GM23338 (cell line): ENCODE results near the gene ARID3A. TPM values are rescaled to one million over a fixed set of nuclear protein-coding genes. Genes with fewer than 3 reads are reported as not detected.
A peak's percentile ranks its signal among the peaks of the same experiment; 100 is the strongest.

Experiments used
- ATAC-seq: fragments of 200-7000 bp; cut with Tn5 transposase; 3 replicates; pipeline ENCODE4 v1.9.1; 2020
- DNase-seq: peaks from one replicate; pipeline ENCODE4 v3.0.0-alpha.2; 2015; ENCODE audit warnings: low spot score
- H2AFZ ChIP-seq: fragments of 200-600 bp; sonication (generic); 2 replicates; pipeline ENCODE4 v1.8.0; 2016; ENCODE audit warnings: antibody characterized with exemption, mild to moderate bottlenecking, moderate library complexity
- H3F3A ChIP-seq: fragments of 200-600 bp; sonication (generic); replicated peaks from 2 replicates; pipeline ENCODE4 v1.8.0; 2017; ENCODE audit warnings: antibody characterized with exemption, mixed run types, low read depth
- H3K27ac ChIP-seq: fragments of 200-600 bp; sonication (generic); 2 replicates; pipeline ENCODE4 v1.6.1; 2016; ENCODE audit warnings: low read depth
- H3K27me3 ChIP-seq: fragments of 200-600 bp; sonication (generic); 2 replicates; pipeline ENCODE4 v1.8.0; 2016; ENCODE audit warnings: mild to moderate bottlenecking, mixed run types, moderate library complexity; ENCODE audit not compliant: insufficient read depth
- H3K36me3 ChIP-seq: fragments of 200-600 bp; sonication (generic); 2 replicates; pipeline ENCODE4 v1.8.0; 2016; ENCODE audit warnings: mild to moderate bottlenecking; ENCODE audit not compliant: insufficient read depth
- H3K4me1 ChIP-seq: fragments of 200-600 bp; sonication (generic); 2 replicates; pipeline ENCODE4 v1.8.0; 2016; ENCODE audit warnings: mild to moderate bottlenecking, moderate library complexity; ENCODE audit not compliant: insufficient read depth
- H3K4me2 ChIP-seq: fragments of 200-600 bp; sonication (generic); 2 replicates; pipeline ENCODE4 v1.7.1; 2017; ENCODE audit warnings: mixed run types
- H3K4me3 ChIP-seq: fragments of 200-600 bp; sonication (generic); 2 replicates; pipeline ENCODE4 v1.6.1; 2016; ENCODE audit warnings: mixed run types
- H3K79me2 ChIP-seq: fragments of 200-600 bp; sonication (generic); replicated peaks from 2 replicates; pipeline ENCODE4 v1.8.0; 2017; ENCODE audit warnings: mild to moderate bottlenecking; ENCODE audit not compliant: insufficient read depth
- H3K9me2 ChIP-seq: fragments of 200-600 bp; sonication (generic); 2 replicates; pipeline ENCODE4 v1.8.0; 2017; ENCODE audit not compliant: insufficient read depth
- H4K20me1 ChIP-seq: fragments of 200-600 bp; sonication (generic); replicated peaks from 2 replicates; pipeline ENCODE4 v1.8.0; 2017; ENCODE audit warnings: mild to moderate bottlenecking; ENCODE audit not compliant: insufficient read depth
- H3K27ac Mint-ChIP-seq: 2 replicates; pipeline ENCODE4 v1.8.0; 2020; ENCODE audit warnings: inconsistent platforms, mild to moderate bottlenecking, moderate library complexity, mixed read lengths
- H3K27me3 Mint-ChIP-seq: 3 replicates; pipeline ENCODE4 v1.8.0; 2022; ENCODE audit warnings: low read depth, mild to moderate bottlenecking, moderate library complexity, mixed read lengths, inconsistent platforms; ENCODE audit not compliant: insufficient read depth, poor library complexity
- H3K36me3 Mint-ChIP-seq: 3 replicates; pipeline ENCODE4 v1.8.0; 2021; ENCODE audit warnings: low read depth, mild to moderate bottlenecking, inconsistent platforms, moderate library complexity, mixed read lengths
- H3K4me1 Mint-ChIP-seq: 3 replicates; pipeline ENCODE4 v1.8.0; 2020; ENCODE audit warnings: mild to moderate bottlenecking, inconsistent platforms, mixed read lengths
- H3K4me3 Mint-ChIP-seq: 3 replicates; pipeline ENCODE4 v1.8.0; 2021; ENCODE audit warnings: moderate library complexity, mild to moderate bottlenecking, inconsistent platforms, mixed read lengths
- H3K9me3 Mint-ChIP-seq: 3 replicates; pipeline ENCODE4 v1.8.0; 2020; ENCODE audit warnings: moderate library complexity, mild to moderate bottlenecking, inconsistent platforms, mixed read lengths
- CREB1 ChIP-seq: fragments of 250-450 bp; sonication (Bioruptor Pico); IDR thresholded peaks from 2 replicates; pipeline ENCODE4 v1.5.0; 2020; ENCODE audit warnings: low read depth, mild to moderate bottlenecking, moderate library complexity
- EZH2 ChIP-seq: fragments of 200-600 bp; sonication (generic); IDR thresholded peaks from one replicate; pipeline ENCODE4 v1.8.0; 2017; ENCODE audit warnings: antibody characterized with exemption, mild to moderate bottlenecking, low read depth; ENCODE audit not compliant: unreplicated experiment
- EZH2phosphoT487 ChIP-seq: fragments of 200-600 bp; sonication (generic); IDR thresholded peaks from one replicate; pipeline ENCODE4 v1.8.1; 2018; ENCODE audit warnings: antibody characterized with exemption; ENCODE audit not compliant: unreplicated experiment
- NANOG ChIP-seq: IDR thresholded peaks from 2 replicates; pipeline ENCODE4 v1.6.1; 2016; ENCODE audit warnings: antibody characterized with exemption, borderline replicate concordance
- POLR2AphosphoS5 ChIP-seq: IDR thresholded peaks from 2 replicates; pipeline ENCODE4 v1.6.1; 2016; ENCODE audit warnings: antibody characterized with exemption, low read depth
- STAT1 ChIP-seq: IDR thresholded peaks from one replicate; pipeline ENCODE4 v1.6.1; 2016; ENCODE audit warnings: antibody characterized with exemption; ENCODE audit not compliant: unreplicated experiment
- ZNF114 ChIP-seq: fragments of 250-450 bp; sonication (Bioruptor Pico); IDR thresholded peaks from 2 replicates; pipeline ENCODE4 v1.5.0; 2020; ENCODE audit warnings: mild to moderate bottlenecking, moderate library complexity
- ZNF331 ChIP-seq: fragments of 250-450 bp; sonication (Bioruptor Pico); IDR thresholded peaks from 2 replicates; pipeline ENCODE4 v1.5.0; 2020; ENCODE audit warnings: low read depth, mild to moderate bottlenecking, moderate library complexity
- polyA plus RNA-seq: library from polyadenylated mRNA; unstranded; fragments of >200 nt; fragmentation: Nextera tagmentation; extraction: Ambion mirVana; gene quantifications from 2 replicates; pipeline ENCODE4 v1.2.1, GENCODE V29; 2016
- total RNA-seq: library from RNA; depleted of rRNA; stranded (reverse); fragments of >200 nt; shearing (Covaris generic); gene quantifications from 2 replicates; pipeline ENCODE4 v1.2.3, GENCODE V29; 2014
- TF ChIP-seq, protein P1 (sequence below): IDR thresholded peaks from 2 replicates; pipeline ENCODE4 v1.6.1; 2016; ENCODE audit warnings: antibody characterized with exemption
- TF ChIP-seq, protein P2 (sequence below): IDR thresholded peaks from one replicate; pipeline ENCODE4 v1.6.1; 2018; ENCODE audit warnings: antibody characterized with exemption; ENCODE audit not compliant: unreplicated experiment

The ARID3A gene
- total and polyA plus RNA-seq, 2 experiments from 2014 or later, result 33.6 to 51.6 TPM

DNA sequence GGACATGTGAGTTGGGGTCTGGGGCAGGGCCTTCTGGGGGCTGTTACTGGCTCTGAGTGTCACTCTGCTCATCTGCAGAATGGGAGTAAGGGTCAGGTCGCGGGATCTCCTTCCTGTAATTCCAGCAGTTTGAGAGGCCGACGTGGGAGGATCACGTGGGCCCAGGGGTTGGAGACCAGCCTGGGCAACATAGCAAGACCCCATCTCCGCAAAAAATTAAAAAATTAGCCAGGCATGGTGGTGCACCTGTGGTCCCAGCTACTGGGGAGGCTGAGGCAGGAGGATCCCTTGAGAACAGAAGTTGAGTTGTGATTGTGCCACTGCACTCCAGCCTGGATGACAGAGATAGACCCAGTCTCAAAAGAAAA lies 4.0 kb downstream of the ARID3A start (continued):
- no peak for TF ChIP-seq ZNF331

DNA sequence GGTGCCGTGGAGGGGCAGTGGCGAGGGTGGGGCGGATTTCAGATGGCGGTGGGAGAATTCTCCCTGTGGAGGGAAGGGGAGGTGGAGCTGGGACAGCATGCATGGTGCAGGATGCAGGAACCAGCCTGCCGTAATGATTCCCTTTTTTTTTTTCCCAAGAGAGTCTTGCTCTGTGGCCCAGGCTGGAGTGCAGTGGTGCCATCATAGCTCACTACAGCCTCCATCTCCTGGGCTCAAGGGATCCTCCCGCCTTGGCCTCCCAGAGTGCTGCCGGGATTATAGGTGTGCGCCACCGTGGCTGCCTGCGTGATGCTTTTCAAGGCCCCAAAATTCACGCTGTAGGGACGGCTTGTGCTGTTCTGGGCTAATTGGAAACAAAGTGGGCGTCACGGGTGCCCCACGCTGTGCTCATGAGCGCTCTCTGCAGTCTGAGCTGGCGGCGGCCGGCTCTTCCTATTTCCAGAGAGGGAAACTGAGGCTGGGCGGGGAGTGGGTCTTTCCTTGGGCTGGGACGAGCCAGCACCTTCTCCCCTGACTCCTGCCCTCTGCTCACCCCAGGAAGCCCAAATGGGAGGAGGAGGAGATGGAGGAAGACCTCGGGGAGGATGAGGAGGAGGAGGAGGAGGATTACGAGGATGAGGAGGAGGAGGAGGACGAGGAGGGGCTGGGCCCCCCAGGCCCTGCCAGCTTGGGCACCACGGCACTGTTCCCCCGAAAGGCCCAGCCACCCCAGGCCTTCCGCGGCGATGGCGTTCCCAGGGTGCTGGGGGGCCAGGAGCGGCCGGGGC lies 6.2 kb downstream of the ARID3A start:
- no peak overlapping the region for H3K4me2 ChIP-seq
- peaks cover 10% of the 10 kb centered on the region; the same call in 1 of the 2 replicates for H3F3A ChIP-seq
- H3K27me3 Mint-ChIP-seq, result peaks cover 6% of the 10 kb centered on the region
- peaks cover 25% of the 10 kb centered on the region; the same call in 2 of the 3 replicates for H3K36me3 Mint-ChIP-seq
- TF ChIP-seq POLR2AphosphoS5 (no peak), ZNF331 (no peak)
- no peak overlapping the region for H3K27ac Mint-ChIP-seq
- H3K4me1 ChIP-seq, result peaks cover 20% of the 10 kb centered on the region
- H3K4me1 Mint-ChIP-seq, result peaks cover 13% of the 10 kb centered on the region; the same call in 1 of the 3 replicates
- H4K20me1 ChIP-seq, result peaks cover 8% of the 10 kb centered on the region
- H2AFZ ChIP-seq, result no peak overlapping the region
- no peaks in the 10 kb centered on the region; the same call in 1 of the 2 replicates for H3K36me3 ChIP-seq
- no peaks in the 10 kb centered on the region for H3K27me3 ChIP-seq
- no peaks in the 10 kb centered on the region; the same call in 2 of the 3 replicates for H3K9me3 Mint-ChIP-seq
- H3K4me3 Mint-ChIP-seq, result no peak overlapping the region
- DNase-seq, result no peak
- H3K79me2 ChIP-seq, result peaks cover 72% of the 10 kb centered on the region
- no peak for ATAC-seq
- H3K9me2 ChIP-seq, result no peaks in the 10 kb centered on the region
- H3K4me3 ChIP-seq, result no peak overlapping the region
- no peak overlapping the region for H3K27ac ChIP-seq

DNA sequence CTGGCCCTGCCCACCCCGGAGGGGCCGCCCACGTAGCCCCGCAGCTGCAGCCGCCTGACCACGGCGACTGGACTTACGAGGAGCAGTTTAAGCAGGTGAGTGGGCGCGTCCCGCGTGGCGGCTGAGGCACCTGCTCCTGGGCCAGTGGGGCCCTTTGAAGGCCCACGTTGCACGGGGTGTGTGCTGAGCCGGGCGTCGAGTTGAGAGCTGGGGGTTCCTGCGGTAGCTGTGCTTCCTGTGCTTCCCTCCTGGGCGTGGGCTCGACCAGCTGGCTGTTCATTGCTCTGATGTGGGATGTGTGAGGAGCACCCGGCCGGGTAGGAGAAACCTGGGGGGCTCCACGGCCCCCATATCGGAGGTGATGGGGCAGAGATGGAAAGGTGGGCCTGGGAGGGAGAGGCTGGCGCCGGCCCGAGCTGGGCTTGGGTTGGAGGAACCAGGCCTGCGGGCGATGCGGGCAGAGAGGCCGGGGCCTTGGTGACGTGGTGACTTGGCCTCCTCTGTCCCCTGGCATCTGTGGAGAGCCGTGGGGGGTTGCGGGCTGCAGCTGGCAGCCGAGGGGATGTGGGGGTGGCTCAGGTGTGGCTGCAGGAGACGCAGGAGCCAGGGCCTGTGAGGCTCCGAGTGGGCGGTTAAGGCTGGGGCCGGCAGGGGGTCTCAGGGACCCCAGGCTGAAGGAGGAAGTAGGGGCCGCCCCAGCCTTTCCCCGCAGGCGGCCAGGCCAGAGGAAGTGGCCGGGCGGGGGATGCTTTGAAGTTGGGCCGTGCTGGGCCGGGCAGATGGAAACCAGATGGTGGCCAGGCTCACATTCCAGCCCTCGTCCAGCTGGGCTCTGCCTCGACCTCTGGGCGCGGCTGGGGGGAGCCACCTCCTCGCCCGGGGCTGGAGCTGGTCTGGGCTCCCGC lies 7.1 kb downstream of the ARID3A start:
- Histone ChIP-seq H3K79me2 (peaks cover 74% of the 10 kb centered on the region), H3K9me2 (no peaks in the 10 kb centered on the region), H3K4me1 (peaks cover 17% of the 10 kb centered on the region), H4K20me1 (peaks cover 8% of the 10 kb centered on the region), H2AFZ (no peak overlapping the region), H3K27ac (peak overlapping the region; percentile 63), H3F3A (peaks cover 10% of the 10 kb centered on the region; the same call in 1 of the 2 replicates), H3K4me2 (peak overlapping the region; percentile 55), H3K4me3 (no peak overlapping the region), H3K27me3 (no peaks in the 10 kb centered on the region), H3K36me3 (no peaks in the 10 kb centered on the region; the same call in 1 of the 2 replicates)
- Mint-ChIP-seq H3K27me3 (peaks cover 6% of the 10 kb centered on the region), H3K27ac (no peak overlapping the region), H3K4me3 (no peak overlapping the region), H3K4me1 (peaks cover 13% of the 10 kb centered on the region; the same call in 1 of the 3 replicates), H3K36me3 (peaks cover 29% of the 10 kb centered on the region), H3K9me3 (no peaks in the 10 kb centered on the region; the same call in 2 of the 3 replicates)
- DNase-seq (peak; percentile 74), ATAC-seq (peak; percentile 71)
- no peak for TF ChIP-seq NANOG
- TF ChIP-seq, protein P1, sequence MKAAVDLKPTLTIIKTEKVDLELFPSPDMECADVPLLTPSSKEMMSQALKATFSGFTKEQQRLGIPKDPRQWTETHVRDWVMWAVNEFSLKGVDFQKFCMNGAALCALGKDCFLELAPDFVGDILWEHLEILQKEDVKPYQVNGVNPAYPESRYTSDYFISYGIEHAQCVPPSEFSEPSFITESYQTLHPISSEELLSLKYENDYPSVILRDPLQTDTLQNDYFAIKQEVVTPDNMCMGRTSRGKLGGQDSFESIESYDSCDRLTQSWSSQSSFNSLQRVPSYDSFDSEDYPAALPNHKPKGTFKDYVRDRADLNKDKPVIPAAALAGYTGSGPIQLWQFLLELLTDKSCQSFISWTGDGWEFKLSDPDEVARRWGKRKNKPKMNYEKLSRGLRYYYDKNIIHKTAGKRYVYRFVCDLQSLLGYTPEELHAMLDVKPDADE, result no peak
- no peak for TF ChIP-seq CREB1 (CRISPR knock-in tag)
- no peak for TF ChIP-seq EZH2phosphoT487
- TF ChIP-seq ZNF331, result no peak
- no peak for TF ChIP-seq ZNF114 (CRISPR knock-in tag)
- no peak for TF ChIP-seq EZH2
- TF ChIP-seq, protein P2, sequence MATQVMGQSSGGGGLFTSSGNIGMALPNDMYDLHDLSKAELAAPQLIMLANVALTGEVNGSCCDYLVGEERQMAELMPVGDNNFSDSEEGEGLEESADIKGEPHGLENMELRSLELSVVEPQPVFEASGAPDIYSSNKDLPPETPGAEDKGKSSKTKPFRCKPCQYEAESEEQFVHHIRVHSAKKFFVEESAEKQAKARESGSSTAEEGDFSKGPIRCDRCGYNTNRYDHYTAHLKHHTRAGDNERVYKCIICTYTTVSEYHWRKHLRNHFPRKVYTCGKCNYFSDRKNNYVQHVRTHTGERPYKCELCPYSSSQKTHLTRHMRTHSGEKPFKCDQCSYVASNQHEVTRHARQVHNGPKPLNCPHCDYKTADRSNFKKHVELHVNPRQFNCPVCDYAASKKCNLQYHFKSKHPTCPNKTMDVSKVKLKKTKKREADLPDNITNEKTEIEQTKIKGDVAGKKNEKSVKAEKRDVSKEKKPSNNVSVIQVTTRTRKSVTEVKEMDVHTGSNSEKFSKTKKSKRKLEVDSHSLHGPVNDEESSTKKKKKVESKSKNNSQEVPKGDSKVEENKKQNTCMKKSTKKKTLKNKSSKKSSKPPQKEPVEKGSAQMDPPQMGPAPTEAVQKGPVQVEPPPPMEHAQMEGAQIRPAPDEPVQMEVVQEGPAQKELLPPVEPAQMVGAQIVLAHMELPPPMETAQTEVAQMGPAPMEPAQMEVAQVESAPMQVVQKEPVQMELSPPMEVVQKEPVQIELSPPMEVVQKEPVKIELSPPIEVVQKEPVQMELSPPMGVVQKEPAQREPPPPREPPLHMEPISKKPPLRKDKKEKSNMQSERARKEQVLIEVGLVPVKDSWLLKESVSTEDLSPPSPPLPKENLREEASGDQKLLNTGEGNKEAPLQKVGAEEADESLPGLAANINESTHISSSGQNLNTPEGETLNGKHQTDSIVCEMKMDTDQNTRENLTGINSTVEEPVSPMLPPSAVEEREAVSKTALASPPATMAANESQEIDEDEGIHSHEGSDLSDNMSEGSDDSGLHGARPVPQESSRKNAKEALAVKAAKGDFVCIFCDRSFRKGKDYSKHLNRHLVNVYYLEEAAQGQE, result no peak
- TF ChIP-seq STAT1, result no peak
- no peak for TF ChIP-seq POLR2AphosphoS5
